Astrocyte of the cerebellum (primary cell): Measurements from ENCODE around the gene SLAIN1.

ENCODE experiments used
- DNase-seq: peaks from one replicate; pipeline ENCODE4 v3.0.0-alpha.2; 2011; ENCODE audit warnings: low read depth
- H3K4me3 ChIP-seq: 2 replicates; pipeline ENCODE4 v1.5.1; 2011; ENCODE audit warnings: mild to moderate bottlenecking, low read depth, low read length, moderate library complexity
- CTCF ChIP-seq: IDR thresholded peaks from 2 replicates; pipeline ENCODE4 v1.5.1; 2012; ENCODE audit warnings: low read length, low read depth, moderate library complexity, mild to moderate bottlenecking; ENCODE audit errors: missing control alignments
- in situ Hi-C: cut with HindIII; loops from 2 replicates; pipeline ENCODE4 v1.10.0; 2017; ENCODE audit warnings: low sequenced_read_pairs

Gene SLAIN1

GRCh38 chr13:77696879-77697216 lies 639 bp upstream of the SLAIN1 start:
- in situ Hi-C loops = no loop called here
- no peak for DNase-seq
- H3K4me3 ChIP-seq = peak overlapping the region; percentile 47
- TF ChIP-seq CTCF = no peak

GRCh38 chr13:77698201-77699058 lies 943 bp downstream of the SLAIN1 start:
- TF ChIP-seq CTCF = no peak
- no peak for DNase-seq
- in situ Hi-C loops = no loop called here
- peak overlapping the region; percentile 47 for H3K4me3 ChIP-seq

GRCh38 chr13:77699059-77699680 lies 1.7 kb downstream of the SLAIN1 start:
- no peak for TF ChIP-seq CTCF
- no peak for DNase-seq
- peak overlapping the region; percentile 47 for H3K4me3 ChIP-seq
- in situ Hi-C loops = no loop called here

GRCh38 chr13:77701305-77701704 lies 3.8 kb downstream of the SLAIN1 start:
- H3K4me3 ChIP-seq = no peak overlapping the region
- in situ Hi-C loops = no loop called here

GRCh38 chr13:77702366-77702765 lies 4.9 kb downstream of the SLAIN1 start:
- TF ChIP-seq CTCF = no peak
- no peak for DNase-seq
- in situ Hi-C loops = no loop called here
- no peak overlapping the region for H3K4me3 ChIP-seq

More at GRCh38 chr13:77701305-77701704, 3.8 kb downstream of the SLAIN1 start:
- no peak for DNase-seq
- TF ChIP-seq CTCF = no peak

GRCh38 chr13:77703408-77703807 lies 5.9 kb downstream of the SLAIN1 start:
- no peak for DNase-seq
- H3K4me3 ChIP-seq = no peak overlapping the region
- TF ChIP-seq CTCF = no peak
- in situ Hi-C loops = no loop called here
